Bronchial epithelial cell (primary cell): ENCODE data around the gene SUSD6. TPM values are rescaled to one million over a fixed set of nuclear protein-coding genes. Genes with fewer than 3 reads are reported as not detected.

Experiments
- DNase-seq: peaks from one replicate; pipeline ENCODE4 v3.0.0-alpha.2; 2010; ENCODE audit warnings: low read depth
- FAIRE-seq: peaks from 2 replicates; lab custom pipeline; 2011; peaks lifted over from hg19 to GRCh38; lab: Jason Lieb, UNC
- H3K27me3 ChIP-seq: 2 replicates; pipeline ENCODE4 v1.5.1; 2011; ENCODE audit warnings: low read length; ENCODE audit not compliant: control insufficient read depth, insufficient read depth
- H3K36me3 ChIP-seq: 2 replicates; pipeline ENCODE4 v1.5.1; 2011; ENCODE audit warnings: low read length; ENCODE audit not compliant: control insufficient read depth, insufficient read depth
- H3K4me3 ChIP-seq: 2 replicates; pipeline ENCODE4 v1.5.1; 2011; ENCODE audit warnings: mild to moderate bottlenecking, low read depth, low read length, control low read depth
- CTCF ChIP-seq: IDR thresholded peaks from 2 replicates; pipeline ENCODE4 v1.5.1; 2011; ENCODE audit warnings: mild to moderate bottlenecking, moderate library complexity, low read length, control low read depth, inconsistent platforms; ENCODE audit not compliant: insufficient read depth, severe bottlenecking
- total RNA-seq: library from RNA; depleted of rRNA; stranded (reverse); fragments of >200 nt; gene quantifications from 2 replicates; pipeline ENCODE4 v1.2.1, GENCODE V29; 2014

The SUSD6 gene
- total RNA-seq, 1 donor from 2014 or later, result 3.9 TPM

GRCh38 chr14:69574263-69574953 is 37.0 kb upstream of the SUSD6 start, which contains the start of gene CCDC177:
Gene CCDC177 (minus strand): TSS chr14:69574871. CDS start chr14:69573622, 1,249 bp downstream.
- FAIRE-seq (no peak), DNase-seq (peak; percentile 51)
- Histone ChIP-seq H3K4me3 (no peak within 1 kb of the TSS), H3K27me3 (peaks cover 40% of the 10 kb centered on the region), H3K36me3 (no peaks in the 10 kb centered on the region)
- TF ChIP-seq CTCF, result peak; percentile 77

- FAIRE-seq (no peak), DNase-seq (no peak)
- Histone ChIP-seq H3K27me3 (peaks cover 38% of the 10 kb centered on the region), H3K36me3 (no peaks in the 10 kb centered on the region), H3K4me3 (no peak overlapping the region)
- no peak for TF ChIP-seq CTCF
These were observed 36.5 kb upstream of the SUSD6 start for GRCh38 chr14:69574954-69575295.

- DNase-seq (no peak), FAIRE-seq (no peak)
- Histone ChIP-seq H3K27me3 (peaks cover 7% of the 10 kb centered on the region), H3K36me3 (no peaks in the 10 kb centered on the region), H3K4me3 (no peak overlapping the region)
- no peak for TF ChIP-seq CTCF
These were observed 31.9 kb upstream of the SUSD6 start for GRCh38 chr14:69579476-69579875.

- H3K36me3 ChIP-seq, result no peaks in the 10 kb centered on the region
- peak; percentile 96 for FAIRE-seq
- DNase-seq, result peak; percentile 99
- peaks cover 5% of the 10 kb centered on the region for H3K27me3 ChIP-seq
- TF ChIP-seq CTCF, result peak; percentile 69
- no peak overlapping the region for H3K4me3 ChIP-seq
These were observed 31.3 kb upstream of the SUSD6 start for GRCh38 chr14:69580009-69580577.

- Histone ChIP-seq H3K27me3 (peaks cover under 1% of the 10 kb centered on the region), H3K36me3 (no peaks in the 10 kb centered on the region), H3K4me3 (no peak overlapping the region)
- FAIRE-seq (no peak), DNase-seq (no peak)
- no peak for TF ChIP-seq CTCF
These were observed 30.0 kb upstream of the SUSD6 start for GRCh38 chr14:69581316-69581935.
